ENCODE data around the gene DENND1A. TPM values are rescaled to one million over a fixed set of nuclear protein-coding genes. Genes with fewer than 3 reads are reported as not detected.

DENND1A gene
- total RNA-seq, 1 experiment from 2014 or later: 45.3 TPM

GRCh38 chr9:123684393-123685149 lies 245.4 kb downstream of the DENND1A start:
- in situ Hi-C loops (cut with HindIII; ENCODE audit: low sequenced_read_pairs): no loop called here
- no peak for DNase-seq (ENCODE audit: low spot score)

- in situ Hi-C loops (cut with HindIII; ENCODE audit: low sequenced_read_pairs): no loop called here
- no peak for DNase-seq (ENCODE audit: low spot score)
Observed at GRCh38 chr9:123682746-123683145, 247.2 kb downstream of the DENND1A start.

GRCh38 chr9:123680352-123680751 lies 249.6 kb downstream of the DENND1A start:
- no peak for DNase-seq (ENCODE audit: low spot score)
- in situ Hi-C loops (cut with HindIII; ENCODE audit: low sequenced_read_pairs): no loop called here

GRCh38 chr9:123679330-123679987 lies 250.5 kb downstream of the DENND1A start:
- DNase-seq (ENCODE audit: low spot score): no peak
- in situ Hi-C loops (cut with HindIII; ENCODE audit: low sequenced_read_pairs): no loop called here

- DNase-seq (ENCODE audit: low spot score): no peak
- in situ Hi-C loops (cut with HindIII; ENCODE audit: low sequenced_read_pairs): no loop called here
Observed at GRCh38 chr9:123678878-123679329, 251.0 kb downstream of the DENND1A start.

- in situ Hi-C loops (cut with HindIII; ENCODE audit: low sequenced_read_pairs): no loop called here
- DNase-seq (ENCODE audit: low spot score): no peak
Observed at GRCh38 chr9:123678038-123678877, 251.7 kb downstream of the DENND1A start.

- in situ Hi-C loops (cut with HindIII; ENCODE audit: low sequenced_read_pairs): no loop called here
- no peak for DNase-seq (ENCODE audit: low spot score)
Observed at GRCh38 chr9:123676869-123677268, 253.1 kb downstream of the DENND1A start.

GRCh38 chr9:123669346-123669745 lies 260.6 kb downstream of the DENND1A start:
- DNase-seq (ENCODE audit: low spot score): peak; percentile 23
- in situ Hi-C loops (cut with HindIII; ENCODE audit: low sequenced_read_pairs): no loop called here

DNA sequence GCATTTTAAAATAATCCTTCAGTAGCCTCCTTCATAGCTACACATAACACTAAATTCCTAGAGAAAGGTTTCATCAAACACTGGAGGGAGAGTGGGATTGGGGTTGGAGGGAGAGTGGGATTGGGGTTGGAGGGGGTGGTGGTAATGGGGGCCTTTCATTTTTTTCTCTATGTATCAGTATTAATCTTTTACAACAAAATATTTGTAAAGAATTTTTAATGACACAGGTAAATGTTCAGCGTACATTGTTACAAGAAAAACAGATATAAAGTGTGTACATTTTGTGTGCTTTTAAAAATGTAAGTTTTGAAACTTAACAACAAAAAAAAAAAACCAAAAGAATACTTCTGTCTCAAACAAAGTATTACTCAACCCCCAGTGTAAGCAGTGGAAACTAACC lies 266.4 kb downstream of the DENND1A start:
- in situ Hi-C loops (cut with HindIII; ENCODE audit: low sequenced_read_pairs): no loop called here
- DNase-seq (ENCODE audit: low spot score): no peak

DNA sequence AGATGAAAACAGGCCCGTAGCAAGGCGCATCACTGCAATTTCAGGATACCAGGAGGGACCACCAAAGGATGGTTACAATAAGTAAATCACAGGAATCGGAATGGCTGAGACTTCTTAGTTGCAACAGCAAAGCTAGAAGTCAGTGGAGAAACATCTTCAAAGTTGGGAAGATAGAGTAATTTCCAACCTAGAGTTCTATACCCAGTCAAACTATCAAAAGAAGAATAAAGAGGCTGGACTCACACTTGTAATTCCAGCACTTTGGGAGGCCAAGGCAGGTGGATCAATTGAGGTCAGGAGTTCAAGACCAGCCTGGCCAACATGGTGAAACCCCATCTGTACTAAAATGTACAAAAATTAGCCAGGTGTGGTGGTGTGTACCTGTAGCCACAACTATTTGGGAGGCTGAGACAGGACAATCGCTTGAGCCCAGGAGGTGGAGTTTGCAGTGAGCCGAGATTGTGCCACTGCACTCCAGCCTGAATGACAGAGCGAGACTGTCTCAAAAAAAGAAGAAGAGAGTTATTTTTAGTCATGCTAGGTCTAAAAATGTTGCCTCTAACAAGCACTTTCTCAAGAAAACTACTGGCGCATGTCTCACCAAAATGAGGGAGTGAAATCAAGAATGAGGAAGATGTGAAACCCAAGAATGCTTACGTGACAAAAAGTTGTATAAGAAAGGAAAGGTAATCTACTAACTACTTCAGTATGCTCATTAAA lies 267.7 kb downstream of the DENND1A start:
- in situ Hi-C loops (cut with HindIII; ENCODE audit: low sequenced_read_pairs): no loop called here
- DNase-seq (ENCODE audit: low spot score): no peak

- no peak for DNase-seq (ENCODE audit: low spot score)
- in situ Hi-C loops (cut with HindIII; ENCODE audit: low sequenced_read_pairs): no loop called here
Observed at GRCh38 chr9:123660691-123661466, 269.0 kb downstream of the DENND1A start.

- DNase-seq (ENCODE audit: low spot score): no peak
- in situ Hi-C loops (cut with HindIII; ENCODE audit: low sequenced_read_pairs): no loop called here
Observed at GRCh38 chr9:123659358-123659757, 270.6 kb downstream of the DENND1A start.

- DNase-seq (ENCODE audit: low spot score): no peak
- in situ Hi-C loops (cut with HindIII; ENCODE audit: low sequenced_read_pairs): no loop called here
Observed at GRCh38 chr9:123658792-123659191, 271.1 kb downstream of the DENND1A start.

DNA sequence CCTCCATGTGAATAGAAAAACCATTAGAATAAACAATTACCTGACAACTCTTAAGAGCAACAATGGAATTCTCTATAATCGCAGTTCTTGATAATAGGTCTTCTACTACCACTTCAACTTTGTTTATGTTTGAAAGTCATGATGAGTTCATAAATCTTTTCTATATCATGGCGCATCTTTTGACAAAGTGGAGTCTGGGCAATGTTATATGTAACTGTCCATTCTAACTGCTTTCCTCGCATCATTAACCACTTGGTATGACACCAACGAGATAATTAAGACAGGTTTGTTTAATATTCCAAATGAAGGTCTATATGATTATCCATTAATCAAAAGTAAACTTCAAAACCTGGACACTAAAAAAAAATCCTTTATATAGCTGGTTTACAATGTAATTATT lies 272.0 kb downstream of the DENND1A start:
- in situ Hi-C loops (cut with HindIII; ENCODE audit: low sequenced_read_pairs): no loop called here
- DNase-seq (ENCODE audit: low spot score): no peak

DNA sequence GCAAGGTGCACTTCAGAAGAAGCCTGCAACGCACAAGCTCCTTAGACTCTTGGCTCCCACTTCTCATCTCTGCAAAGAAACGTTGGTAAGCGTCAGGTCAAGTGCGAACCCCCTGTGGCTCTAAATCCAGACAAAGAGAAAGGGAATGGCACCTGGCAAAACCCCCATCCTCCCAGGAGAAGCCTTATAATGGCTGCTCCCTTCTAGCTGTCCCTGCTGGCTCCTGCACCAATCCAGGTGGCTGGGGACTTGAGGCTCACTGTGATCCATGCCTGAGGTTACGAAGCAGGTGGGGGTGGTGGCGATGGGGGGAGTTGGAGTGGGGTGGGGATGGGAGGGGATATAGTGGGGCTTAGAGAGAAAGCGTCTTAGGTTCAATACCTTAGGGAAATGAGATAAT lies 272.8 kb downstream of the DENND1A start:
- no peak for DNase-seq (ENCODE audit: low spot score)
- in situ Hi-C loops (cut with HindIII; ENCODE audit: low sequenced_read_pairs): no loop called here

DNA sequence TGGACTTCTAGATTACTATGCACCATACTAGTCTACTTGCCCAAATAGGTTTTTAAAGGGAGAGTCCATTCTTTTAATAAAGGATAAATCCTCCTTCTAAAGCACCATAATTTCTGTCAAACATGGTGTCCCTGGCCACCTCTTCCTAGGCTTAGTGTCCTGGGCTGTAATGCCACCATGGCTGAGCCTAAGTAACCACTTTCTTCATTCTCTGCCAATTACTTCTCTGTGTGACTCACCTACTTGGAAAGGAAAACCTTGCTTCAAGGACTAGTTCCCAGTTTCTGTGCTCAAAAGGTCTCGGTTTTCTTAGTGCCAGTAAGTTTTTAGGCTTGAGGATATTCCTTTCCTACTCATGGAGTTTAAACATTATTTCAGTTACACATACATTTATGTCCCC lies 273.4 kb downstream of the DENND1A start:
- in situ Hi-C loops (cut with HindIII; ENCODE audit: low sequenced_read_pairs): no loop called here

GRCh38 chr9:123655681-123656423 lies 274.1 kb downstream of the DENND1A start:
- in situ Hi-C loops (cut with HindIII; ENCODE audit: low sequenced_read_pairs): no loop called here
- no peak for DNase-seq (ENCODE audit: low spot score)

More for the DNA sequence above, 273.4 kb downstream of the DENND1A start:
- no peak for DNase-seq (ENCODE audit: low spot score)
